Smooth muscle cell (in vitro differentiated cells): ENCODE measurements around the gene CRACDL. TPM values are rescaled to one million over a fixed set of nuclear protein-coding genes. Genes with fewer than 3 reads are reported as not detected.

Experiments used
- DNase-seq: peaks from one replicate; lab custom pipeline; 2025; ENCODE audit not compliant: unreplicated experiment; lab: John Stamatoyannopoulos, UW
- H2AFZ ChIP-seq: fragments of 200-600 bp; sonication (generic); 2 replicates; pipeline ENCODE4 v1.6.0; 2016; ENCODE audit warnings: antibody characterized with exemption, low read depth, mild to moderate bottlenecking
- H3F3A ChIP-seq: fragments of 200-600 bp; sonication (generic); 2 replicates; pipeline ENCODE4 v1.6.0; 2017; ENCODE audit warnings: antibody characterized with exemption, low read depth
- H3K27ac ChIP-seq: fragments of 200-600 bp; sonication (generic); 2 replicates; pipeline ENCODE4 v1.5.1; 2016; ENCODE audit warnings: low read depth, mild to moderate bottlenecking
- H3K27me3 ChIP-seq: fragments of 200-600 bp; sonication (generic); 2 replicates; pipeline ENCODE4 v1.6.1; 2016; ENCODE audit warnings: low read depth, mild to moderate bottlenecking
- H3K36me3 ChIP-seq: fragments of 200-600 bp; sonication (generic); 2 replicates; pipeline ENCODE4 v1.5.1; 2016; ENCODE audit warnings: low read depth
- H3K4me1 ChIP-seq: fragments of 200-600 bp; sonication (generic); 2 replicates; pipeline ENCODE4 v1.5.1; 2016; ENCODE audit warnings: low read depth
- H3K4me2 ChIP-seq: fragments of 200-600 bp; sonication (generic); 2 replicates; pipeline ENCODE4 v1.6.0; 2016; ENCODE audit warnings: mild to moderate bottlenecking
- H3K4me3 ChIP-seq: fragments of 200-600 bp; sonication (generic); 2 replicates; pipeline ENCODE4 v1.5.1; 2016; ENCODE audit warnings: mild to moderate bottlenecking
- H3K79me2 ChIP-seq: fragments of 200-600 bp; sonication (generic); 2 replicates; pipeline ENCODE4 v1.6.0; 2016; ENCODE audit warnings: low read depth, mild to moderate bottlenecking
- H3K9ac ChIP-seq: fragments of 200-600 bp; sonication (generic); 2 replicates; pipeline ENCODE4 v1.6.0; 2016; ENCODE audit warnings: low read depth
- H3K9me3 ChIP-seq: fragments of 200-600 bp; sonication (generic); replicated peaks from 2 replicates; pipeline ENCODE4 v1.5.1; 2016; ENCODE audit warnings: low read depth
- H4K20me1 ChIP-seq: fragments of 200-600 bp; sonication (generic); 2 replicates; pipeline ENCODE4 v1.6.0; 2016; ENCODE audit warnings: low read depth
- WGBS: methylation state at CpG from one replicate; pipeline ENCODE4 v1.1.7; 2016; ENCODE audit warnings: low lambda C conversion rate; 5-methylcytosine and 5-hydroxymethylcytosine counted together
- polyA plus RNA-seq: library from polyadenylated mRNA; unstranded; fragments of >200 nt; fragmentation: Nextera tagmentation; extraction: Ambion mirVana; gene quantifications from 2 replicates; pipeline ENCODE4 v1.2.1, GENCODE V29; 2016
- total RNA-seq: library from RNA; depleted of rRNA; stranded (reverse); fragments of >200 nt; gene quantifications from 2 replicates; pipeline ENCODE4 v1.2.3, GENCODE V29; 2014
- TF ChIP-seq, protein P1 (sequence below): fragments of 200-600 bp; sonication (generic); IDR thresholded peaks from 2 replicates; pipeline ENCODE4 v1.5.1; 2017; ENCODE audit warnings: borderline replicate concordance, mild to moderate bottlenecking, antibody characterized with exemption; ENCODE audit not compliant: insufficient read depth, poor library complexity, severe bottlenecking

The CRACDL gene
- total and polyA plus RNA-seq, 2 experiments from 2014 or later, result 0.72 to 2.2 TPM

DNA sequence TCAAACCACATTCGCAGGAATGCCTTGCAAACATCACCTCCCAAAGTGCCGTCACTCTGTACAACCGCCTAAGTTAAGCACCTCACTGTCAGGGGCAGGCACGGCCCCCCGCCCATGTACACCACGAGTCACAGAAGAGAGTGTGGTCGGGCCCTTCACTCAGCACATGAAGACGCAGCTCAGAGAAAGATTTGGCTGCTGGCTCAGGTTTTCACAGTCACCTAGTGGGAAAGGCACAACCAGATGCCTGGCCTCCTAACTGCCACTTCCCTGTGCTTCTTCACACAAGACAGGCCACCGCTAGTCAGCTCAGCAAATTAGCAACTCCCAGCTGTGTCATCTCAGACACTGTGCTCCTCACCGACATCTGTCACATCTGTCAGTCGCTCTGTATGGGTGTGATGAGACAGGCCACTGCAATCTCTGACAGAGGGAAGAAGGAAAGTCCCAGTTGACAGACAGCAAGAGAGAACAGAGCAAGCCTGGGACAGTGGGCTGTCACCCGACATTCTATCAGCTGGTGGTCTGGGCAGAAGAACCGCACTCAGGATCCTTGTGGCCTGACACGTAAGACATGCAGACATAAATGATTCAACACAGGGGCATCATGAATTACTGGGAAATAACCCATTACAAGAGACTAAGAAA, 60.8 kb downstream of the CRACDL start:
- Histone ChIP-seq H3K79me2 (no peaks in the 10 kb centered on the region), H3K4me1 (no peaks in the 10 kb centered on the region), H4K20me1 (no peaks in the 10 kb centered on the region), H3K36me3 (no peaks in the 10 kb centered on the region), H3K9me3 (no peaks in the 10 kb centered on the region), H3K27ac (no peak overlapping the region), H3K4me3 (no peak overlapping the region), H3K9ac (no peak overlapping the region), H3K27me3 (no peaks in the 10 kb centered on the region), H3K4me2 (no peak overlapping the region), H2AFZ (no peak overlapping the region), H3F3A (no peaks in the 10 kb centered on the region)
- DNase-seq, result no peak
- 86% methylated on average over 14 of the region's 14 CpGs for WGBS
- TF ChIP-seq, protein P1, sequence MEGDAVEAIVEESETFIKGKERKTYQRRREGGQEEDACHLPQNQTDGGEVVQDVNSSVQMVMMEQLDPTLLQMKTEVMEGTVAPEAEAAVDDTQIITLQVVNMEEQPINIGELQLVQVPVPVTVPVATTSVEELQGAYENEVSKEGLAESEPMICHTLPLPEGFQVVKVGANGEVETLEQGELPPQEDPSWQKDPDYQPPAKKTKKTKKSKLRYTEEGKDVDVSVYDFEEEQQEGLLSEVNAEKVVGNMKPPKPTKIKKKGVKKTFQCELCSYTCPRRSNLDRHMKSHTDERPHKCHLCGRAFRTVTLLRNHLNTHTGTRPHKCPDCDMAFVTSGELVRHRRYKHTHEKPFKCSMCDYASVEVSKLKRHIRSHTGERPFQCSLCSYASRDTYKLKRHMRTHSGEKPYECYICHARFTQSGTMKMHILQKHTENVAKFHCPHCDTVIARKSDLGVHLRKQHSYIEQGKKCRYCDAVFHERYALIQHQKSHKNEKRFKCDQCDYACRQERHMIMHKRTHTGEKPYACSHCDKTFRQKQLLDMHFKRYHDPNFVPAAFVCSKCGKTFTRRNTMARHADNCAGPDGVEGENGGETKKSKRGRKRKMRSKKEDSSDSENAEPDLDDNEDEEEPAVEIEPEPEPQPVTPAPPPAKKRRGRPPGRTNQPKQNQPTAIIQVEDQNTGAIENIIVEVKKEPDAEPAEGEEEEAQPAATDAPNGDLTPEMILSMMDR, result no peak

DNA sequence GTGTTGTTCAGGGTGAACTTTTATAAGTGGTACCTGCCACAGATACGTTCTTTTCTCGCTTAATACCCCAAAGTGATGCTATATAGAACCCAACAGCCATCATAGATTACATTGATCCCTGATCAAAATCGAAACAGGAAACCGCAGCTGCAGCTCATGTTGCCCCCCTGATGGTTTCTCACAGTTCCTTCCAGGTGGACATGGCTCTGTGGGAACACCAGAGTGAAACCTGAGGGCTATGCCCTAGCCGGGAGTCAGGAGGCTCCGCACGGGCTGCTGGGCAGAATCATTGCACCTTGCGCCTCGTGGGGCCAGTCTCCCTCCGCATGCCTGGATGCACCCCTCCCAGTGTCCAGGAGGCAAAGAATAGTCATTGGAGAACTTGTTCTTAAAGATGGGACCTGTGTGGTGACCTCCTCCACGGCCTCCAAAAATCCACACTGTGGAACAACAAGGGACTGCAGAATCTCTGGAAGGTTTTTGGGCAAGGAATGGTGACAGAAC, 61.8 kb downstream of the CRACDL start:
- H2AFZ ChIP-seq, result no peak overlapping the region
- H3K9ac ChIP-seq, result no peak overlapping the region
- no peaks in the 10 kb centered on the region for H3K79me2 ChIP-seq
- no peaks in the 10 kb centered on the region for H4K20me1 ChIP-seq
- H3K4me2 ChIP-seq, result no peak overlapping the region
- H3K36me3 ChIP-seq, result no peaks in the 10 kb centered on the region
- H3K4me1 ChIP-seq, result no peaks in the 10 kb centered on the region
- TF ChIP-seq, protein P1, result no peak
- no peak overlapping the region for H3K27ac ChIP-seq
- H3K9me3 ChIP-seq, result no peaks in the 10 kb centered on the region
- no peaks in the 10 kb centered on the region for H3F3A ChIP-seq
- no peaks in the 10 kb centered on the region for H3K27me3 ChIP-seq
- 94% methylated on average over 11 of the region's 11 CpGs for WGBS
- DNase-seq, result no peak
- no peak overlapping the region for H3K4me3 ChIP-seq

DNA sequence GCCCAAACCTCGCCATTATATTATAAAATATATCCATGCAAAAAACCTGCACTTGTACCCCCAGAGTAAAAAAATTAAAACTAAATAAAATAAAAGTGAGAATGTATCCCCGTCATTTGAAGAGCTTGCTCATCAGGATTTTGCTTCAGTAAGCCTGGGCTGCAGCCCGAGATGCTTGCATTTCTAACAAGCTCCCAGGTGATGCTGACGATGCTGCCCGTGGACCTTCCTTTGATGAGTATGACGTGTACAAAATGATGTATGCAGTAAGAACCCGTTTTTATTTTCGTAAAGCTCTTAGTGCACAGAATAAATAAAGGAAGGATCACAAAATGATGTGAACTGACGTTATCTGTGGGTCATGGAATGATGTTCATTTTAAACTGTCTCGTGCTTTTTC, 63.5 kb downstream of the CRACDL start:
- Histone ChIP-seq H3K27ac (no peak overlapping the region), H3K27me3 (no peaks in the 10 kb centered on the region), H3K4me3 (no peak overlapping the region), H3K9ac (no peak overlapping the region), H3K4me1 (no peaks in the 10 kb centered on the region), H3K4me2 (no peak overlapping the region), H3F3A (no peaks in the 10 kb centered on the region), H4K20me1 (no peaks in the 10 kb centered on the region), H3K36me3 (no peaks in the 10 kb centered on the region), H3K79me2 (no peaks in the 10 kb centered on the region), H2AFZ (no peak overlapping the region), H3K9me3 (no peaks in the 10 kb centered on the region)
- 94% methylated on average over 10 of the region's 10 CpGs for WGBS
- TF ChIP-seq, protein P1, result no peak
- DNase-seq, result no peak

DNA sequence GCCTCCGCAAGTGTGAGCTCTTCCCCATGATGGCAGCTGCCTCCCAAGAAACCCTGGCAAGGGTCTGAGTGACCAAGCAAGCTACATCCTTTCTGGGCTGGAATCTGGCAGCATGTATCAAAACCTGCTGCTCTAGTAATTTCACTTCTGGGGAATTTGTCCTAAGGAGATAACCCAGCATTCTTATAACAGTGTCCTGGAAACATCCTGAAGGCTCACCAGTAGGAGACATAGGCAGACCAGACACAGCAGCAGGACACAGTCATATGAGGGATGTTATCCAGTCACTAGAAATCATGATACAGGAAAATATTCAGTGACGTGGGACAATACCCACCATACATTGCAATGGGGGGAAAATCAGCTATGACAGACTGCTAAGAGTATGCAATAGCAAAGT, 64.5 kb downstream of the CRACDL start:
- TF ChIP-seq, protein P1, result no peak
- no peaks in the 10 kb centered on the region for H3K79me2 ChIP-seq
- H3K9ac ChIP-seq, result no peak overlapping the region
- no peaks in the 10 kb centered on the region for H3K9me3 ChIP-seq
- H3K27me3 ChIP-seq, result no peaks in the 10 kb centered on the region
- no peaks in the 10 kb centered on the region for H3K36me3 ChIP-seq
- H3K4me3 ChIP-seq, result no peak overlapping the region
- no peak overlapping the region for H2AFZ ChIP-seq
- DNase-seq, result no peak
- no peak overlapping the region for H3K4me2 ChIP-seq
- H3K4me1 ChIP-seq, result no peaks in the 10 kb centered on the region
- no peak overlapping the region for H3K27ac ChIP-seq
- no peaks in the 10 kb centered on the region for H4K20me1 ChIP-seq
- no peaks in the 10 kb centered on the region for H3F3A ChIP-seq
- WGBS, result 95% methylated on average over 2 of the region's 2 CpGs
